Glomerular visceral epithelial cell (primary cell): Measurements from ENCODE around the gene LYG2.
A peak's percentile ranks its signal among the peaks of the same experiment; 100 is the strongest.
"Not testable (repeated sequence)": the region's sequence is repeated elsewhere in the genome, so short reads cannot be mapped to it uniquely, and the experiment has no call there.

Source experiments
- DNase-seq: peaks from one replicate; pipeline ENCODE4 v3.0.0-alpha.2; 2016; ENCODE audit errors: extremely low spot score

The LYG2 gene

DNA sequence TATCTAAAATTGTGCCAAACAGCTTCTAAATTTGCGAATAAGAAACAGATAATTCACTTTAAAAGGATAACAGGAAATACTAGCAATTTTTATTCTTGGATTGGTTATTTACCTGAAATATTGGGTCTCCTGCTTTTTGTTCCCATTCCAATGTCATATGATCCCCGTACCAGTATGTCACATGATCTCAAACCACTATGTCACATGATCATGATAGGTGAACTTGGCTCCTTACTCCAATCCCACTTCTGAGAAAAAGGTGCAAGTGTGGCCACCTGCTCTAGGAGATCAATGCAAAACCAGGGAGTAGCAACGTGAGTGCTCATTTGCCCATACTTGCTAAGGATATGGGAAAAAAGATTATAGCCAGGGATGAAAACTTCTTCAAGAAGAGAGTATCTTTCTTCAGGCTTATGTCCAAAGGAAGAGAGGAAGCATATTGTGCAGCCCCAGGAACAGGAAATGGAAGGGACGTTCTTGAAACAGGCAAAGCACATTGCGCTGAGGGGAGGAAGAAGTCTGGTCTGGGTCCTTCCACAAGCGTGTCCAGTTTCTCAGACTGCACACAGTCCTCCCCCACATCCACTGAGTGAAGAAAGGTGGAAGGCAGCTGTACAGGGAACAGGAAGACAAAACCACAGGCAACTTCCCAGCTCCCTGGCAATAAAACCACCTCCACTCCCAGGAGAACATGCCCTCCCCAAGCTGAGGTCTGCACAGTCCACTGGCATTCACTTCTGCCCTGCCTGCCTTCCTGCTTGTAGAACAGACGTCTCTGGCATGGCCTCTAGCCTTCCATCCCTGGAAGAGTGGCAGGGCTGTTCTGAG lies at the start of gene LYG2:
Gene LYG2, minus strand, starts transcription at position 176 of the 828 bp plus-strand sequence. CDS start 1,406 bp downstream, outside the sequence.
- DNase-seq: no peak

GRCh38 chr2:99301097-99301496 lies 45.6 kb upstream of the LYG2 start, which contains the start of gene LYG1:
Gene LYG1 (minus strand): TSS chr2:99301197. CDS start chr2:99295670, 5,527 bp downstream.
- DNase-seq: not testable (repeated sequence)

- DNase-seq: no peak
Observed at GRCh38 chr2:99299580-99299979, 44.1 kb upstream of the LYG2 start.

DNA sequence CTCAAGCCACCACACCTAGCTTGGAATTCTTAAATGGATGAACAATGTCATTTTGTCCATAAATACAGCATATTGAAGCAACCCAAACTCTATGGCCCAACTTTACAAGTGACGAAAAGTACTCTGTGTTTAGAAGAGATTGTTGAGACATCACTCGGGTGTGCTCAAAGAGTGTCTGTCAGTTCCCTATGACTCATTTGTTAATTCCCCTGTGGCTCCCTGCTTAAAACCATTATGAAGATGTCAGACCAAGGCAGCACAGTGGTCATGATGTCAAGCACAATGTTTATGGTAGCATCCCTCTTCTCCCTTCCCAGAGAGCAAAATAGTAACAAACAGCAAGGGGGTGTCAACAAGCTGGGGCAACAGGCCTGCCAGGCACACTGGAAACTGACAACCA lies 42.5 kb upstream of the LYG2 start:
- DNase-seq: no peak

- no peak for DNase-seq
Observed at GRCh38 chr2:99285526-99285925, 30.1 kb upstream of the LYG2 start.

DNA sequence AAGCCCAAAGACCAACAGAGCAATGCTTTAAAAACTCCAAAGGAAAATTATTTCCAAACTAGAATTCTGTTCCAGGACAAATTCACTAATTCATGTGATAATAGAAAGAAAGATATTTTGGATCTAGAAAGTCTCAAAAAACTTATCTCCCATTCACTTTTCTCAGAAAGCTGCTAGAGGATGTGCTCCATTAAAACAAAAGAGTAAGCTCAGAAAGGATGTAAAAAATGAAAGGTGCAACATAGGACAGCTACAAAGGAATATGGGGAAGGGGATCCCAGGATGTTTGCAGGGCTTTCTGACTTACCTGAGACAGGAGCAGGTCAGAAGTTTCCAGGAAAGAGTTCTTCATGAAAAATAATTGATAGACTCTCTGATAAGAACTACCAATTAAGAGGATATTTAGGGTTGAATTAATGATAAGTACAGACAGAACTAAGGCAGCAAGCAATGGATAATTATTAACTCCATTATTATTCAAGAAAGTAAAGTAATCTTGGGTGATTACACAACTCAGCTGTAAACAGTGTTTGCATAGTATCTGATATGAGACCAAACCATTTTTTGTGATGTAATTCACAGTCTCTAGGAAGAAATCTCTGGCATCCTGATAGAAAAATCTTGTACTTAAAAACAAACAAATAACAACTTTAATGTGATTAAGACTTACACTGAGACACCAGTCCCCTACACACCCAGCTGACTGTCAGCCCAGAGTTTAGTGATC lies 24.7 kb upstream of the LYG2 start:
- no peak for DNase-seq

DNA sequence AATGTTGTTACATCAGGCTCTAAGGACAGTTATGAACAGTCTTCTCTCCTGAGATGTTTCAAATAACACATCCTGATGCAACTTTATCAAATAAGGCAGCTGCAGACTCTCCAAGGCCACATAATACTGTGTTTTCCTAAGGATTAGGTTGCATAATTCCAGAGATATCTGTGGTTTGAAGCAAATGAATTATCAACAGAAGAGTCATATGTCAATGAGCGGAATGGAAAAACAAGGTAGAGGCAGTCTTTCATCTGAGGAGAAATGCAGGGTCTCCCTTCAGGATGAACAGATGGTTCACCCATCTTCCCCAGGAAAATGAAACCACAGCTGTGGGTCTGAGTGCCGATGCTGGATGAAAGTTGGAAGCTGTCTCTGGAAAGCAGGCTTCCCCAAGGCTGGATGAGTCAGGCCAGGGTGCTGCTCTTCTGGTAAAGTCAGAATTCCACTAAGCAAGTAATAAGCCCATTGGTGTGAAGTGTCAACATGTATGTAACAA lies 23.4 kb upstream of the LYG2 start:
- peak; percentile 92 for DNase-seq

DNA sequence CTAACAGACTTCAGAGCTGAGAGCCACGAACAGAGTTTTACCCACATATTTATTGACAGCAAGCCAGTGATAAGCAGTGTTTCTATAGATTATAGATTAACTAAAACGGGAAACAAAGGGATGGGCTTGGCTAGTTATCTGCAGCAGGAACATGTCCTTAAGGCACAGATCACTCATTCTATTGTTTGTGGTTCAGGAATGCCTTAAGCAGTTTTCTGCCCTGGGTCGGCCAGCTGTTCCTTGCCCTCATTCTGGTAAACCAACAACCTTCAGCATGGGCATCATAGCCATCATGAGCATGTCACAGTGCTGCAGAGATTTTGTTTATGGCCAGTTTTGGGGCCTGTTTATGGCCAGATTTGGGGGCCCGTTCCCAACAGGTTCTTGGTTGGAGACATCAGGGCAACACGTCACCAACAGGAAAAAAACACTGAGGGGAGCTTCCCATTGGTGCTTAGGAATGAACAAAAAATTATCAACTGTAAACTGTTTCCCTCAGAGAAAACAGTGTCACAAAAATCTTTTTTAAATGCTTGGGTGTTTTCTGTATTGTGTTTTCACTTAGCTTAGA lies 22.8 kb upstream of the LYG2 start:
- DNase-seq: not testable (repeated sequence)

GRCh38 chr2:99275882-99276281 lies 20.4 kb upstream of the LYG2 start:
- no peak for DNase-seq

- no peak for DNase-seq
Observed at GRCh38 chr2:99261242-99261641, 5.8 kb upstream of the LYG2 start.

DNA sequence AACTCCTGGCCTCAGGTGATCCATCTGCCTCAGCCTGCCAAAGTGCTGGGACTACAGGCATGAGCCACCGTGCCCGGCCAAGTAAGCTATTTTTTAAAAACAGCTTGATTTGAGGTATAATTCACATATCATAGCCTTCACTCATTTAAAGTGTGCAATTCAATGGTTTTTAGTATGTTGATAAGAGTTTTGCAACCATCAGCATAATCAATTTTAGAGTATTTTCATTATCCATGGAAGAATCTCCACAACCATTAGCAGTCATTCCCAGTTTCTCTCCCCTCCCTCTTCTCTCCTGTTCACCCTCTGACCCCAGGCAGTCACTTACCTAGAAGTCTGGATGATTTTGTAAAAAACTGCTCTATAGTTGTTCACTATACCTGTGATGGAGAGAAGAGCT lies 4.7 kb upstream of the LYG2 start:
- DNase-seq: no peak

DNA sequence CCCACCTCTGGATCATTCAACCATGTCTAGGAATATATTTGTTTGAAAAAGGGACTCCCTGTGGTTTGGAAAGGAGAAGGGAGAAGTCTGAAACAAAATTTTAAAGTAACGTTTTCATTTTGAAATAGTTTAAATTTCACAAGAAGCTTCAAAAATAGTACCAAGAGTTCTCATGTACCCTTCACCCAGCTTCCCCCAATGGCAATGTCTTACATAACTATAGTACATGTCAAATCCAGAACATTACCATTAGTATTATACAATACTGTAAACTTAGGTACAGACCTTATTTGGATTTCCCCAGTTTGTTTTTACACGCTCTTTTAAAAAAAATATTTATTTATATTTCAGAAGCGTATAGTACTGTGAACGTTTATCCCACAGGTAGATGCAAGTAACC lies 4.0 kb upstream of the LYG2 start:
- DNase-seq: no peak

GRCh38 chr2:99256677-99257076 lies 1.2 kb upstream of the LYG2 start:
- peak; percentile 11 for DNase-seq

- DNase-seq: no peak
Observed at GRCh38 chr2:99249951-99250350, 5.5 kb downstream of the LYG2 start.

DNA sequence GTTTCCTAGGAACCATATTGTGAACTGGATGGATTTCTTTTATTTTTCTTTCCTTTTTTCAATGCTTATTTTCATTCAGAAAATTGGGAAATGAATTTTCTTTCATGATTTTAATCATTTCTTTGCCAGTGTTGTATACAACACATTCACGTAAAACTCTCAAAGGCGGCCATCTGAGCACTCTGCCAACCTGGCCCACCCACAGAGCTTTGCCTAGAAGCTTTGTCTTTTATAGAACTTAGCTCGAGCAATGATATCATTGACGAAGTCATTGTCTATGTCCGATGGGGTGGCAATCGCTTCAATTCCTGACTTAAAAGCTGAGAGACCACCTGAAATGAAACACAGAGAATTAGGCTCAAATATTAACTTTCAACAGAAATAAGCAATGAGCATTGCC lies 13.3 kb downstream of the LYG2 start:
- no peak for DNase-seq

DNA sequence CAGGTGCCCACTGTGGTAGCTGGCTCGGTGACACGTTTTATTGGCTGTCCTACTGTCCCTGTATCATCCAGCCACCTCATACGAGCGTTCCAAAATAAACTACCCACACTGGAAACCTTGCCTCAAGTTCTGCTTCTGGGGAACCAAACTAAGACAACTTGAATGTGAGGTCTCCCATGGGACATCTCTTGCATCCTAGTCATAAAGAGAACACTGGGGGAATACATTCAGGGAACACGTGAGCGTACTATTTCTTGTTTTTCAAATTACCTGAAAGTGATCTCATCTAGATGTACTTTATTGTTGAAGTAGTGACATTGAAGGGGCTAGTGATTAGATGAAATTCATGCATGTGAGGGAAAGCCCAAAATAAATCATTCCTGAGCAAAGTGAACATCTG lies 15.0 kb downstream of the LYG2 start:
- no peak for DNase-seq

- DNase-seq: no peak
Observed at GRCh38 chr2:99238599-99238998, 16.9 kb downstream of the LYG2 start.

- DNase-seq: not testable (repeated sequence)
Observed at GRCh38 chr2:99233177-99233576, 22.3 kb downstream of the LYG2 start.

- no peak for DNase-seq
Observed at GRCh38 chr2:99217929-99218501, 37.5 kb downstream of the LYG2 start.

- no peak for DNase-seq
Observed at GRCh38 chr2:99216096-99216495, 39.4 kb downstream of the LYG2 start.

DNA sequence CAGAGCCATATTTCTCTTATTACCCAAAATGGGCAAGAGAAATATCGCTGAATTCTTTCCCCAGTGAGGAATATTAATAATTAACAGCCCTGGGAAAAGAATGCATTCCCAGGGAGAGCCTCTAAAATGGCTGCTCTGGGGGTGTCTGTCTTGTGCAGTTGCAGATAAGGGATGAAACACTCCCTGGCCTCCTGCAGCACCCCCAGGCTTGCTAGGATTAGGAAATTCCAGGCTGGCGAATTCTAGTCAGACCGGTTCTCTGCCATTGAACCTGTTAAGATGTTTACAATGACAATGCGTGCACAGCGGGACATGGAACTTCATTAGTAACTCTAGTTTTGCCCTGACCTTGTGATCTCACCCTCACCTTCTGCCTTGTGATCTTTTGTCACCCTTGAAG lies 50.0 kb downstream of the LYG2 start:
- DNase-seq: no peak
